NK-92 (cell line): ENCODE data around the gene KRTAP10-4.
"Not testable (repeated sequence)": the region's sequence is repeated elsewhere in the genome, so short reads cannot be mapped to it uniquely, and the experiment has no call there.

Source experiments
- DNase-seq: peaks from one replicate; lab custom pipeline; 2025; ENCODE audit not compliant: unreplicated experiment; lab: John Stamatoyannopoulos, UW

KRTAP10-4 gene

DNA sequence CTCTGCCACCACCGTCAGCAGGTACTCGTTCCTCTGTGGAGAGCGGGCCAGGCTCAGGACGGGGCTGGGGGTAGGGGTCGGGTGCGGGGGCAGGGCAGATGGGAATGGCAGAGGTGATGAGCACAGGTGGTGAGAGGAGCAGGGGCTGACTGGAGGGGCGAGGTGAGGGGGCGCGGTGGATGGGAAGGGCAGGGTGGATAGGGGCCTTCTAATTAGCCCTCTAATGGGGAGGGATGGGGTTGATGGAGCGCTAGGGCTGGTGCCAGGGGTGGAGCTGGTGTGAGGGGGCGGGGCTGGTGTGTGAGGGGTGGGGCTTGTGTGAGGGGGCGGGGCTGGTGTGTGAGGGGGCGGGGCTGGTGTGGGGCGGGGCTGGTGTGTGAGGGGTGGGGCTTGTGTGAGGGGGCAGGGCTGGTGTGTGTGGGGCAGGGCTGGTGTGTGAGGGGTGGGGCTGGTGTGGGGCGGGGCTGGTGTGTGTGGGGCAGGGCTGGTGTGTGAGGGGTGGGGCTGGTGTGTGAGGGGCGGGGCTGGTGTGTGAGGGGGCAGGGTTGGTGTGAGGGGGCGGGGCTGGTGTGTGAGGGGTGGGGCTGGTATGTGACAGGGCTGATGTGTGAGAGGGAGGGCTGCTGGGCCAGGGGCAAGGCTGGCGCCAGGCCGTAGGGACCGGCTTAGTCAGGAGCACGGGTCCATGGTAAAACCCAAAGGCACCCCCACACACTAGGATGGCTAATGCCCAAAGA, 39.5 kb upstream of the KRTAP10-4 start:
- no peak for DNase-seq

DNA sequence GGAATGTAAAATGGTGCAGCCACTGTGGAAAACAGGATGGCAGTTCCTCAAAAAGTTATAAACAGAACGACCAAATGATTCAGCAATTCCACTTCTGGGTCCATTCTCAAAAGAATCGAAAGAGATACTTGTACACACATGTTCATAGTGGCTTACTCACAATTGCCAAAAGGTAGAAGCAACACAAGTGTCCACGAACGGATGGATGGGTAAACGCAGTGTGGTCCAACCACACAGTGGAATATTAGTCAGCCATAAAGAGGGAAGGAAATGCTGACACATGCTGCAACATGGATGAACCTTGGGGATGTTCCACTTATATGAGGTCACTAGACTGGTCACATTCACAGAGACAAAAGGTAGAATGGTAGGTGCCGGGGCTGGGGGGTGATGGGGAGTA, 38.8 kb upstream of the KRTAP10-4 start:
- DNase-seq = no peak

DNA sequence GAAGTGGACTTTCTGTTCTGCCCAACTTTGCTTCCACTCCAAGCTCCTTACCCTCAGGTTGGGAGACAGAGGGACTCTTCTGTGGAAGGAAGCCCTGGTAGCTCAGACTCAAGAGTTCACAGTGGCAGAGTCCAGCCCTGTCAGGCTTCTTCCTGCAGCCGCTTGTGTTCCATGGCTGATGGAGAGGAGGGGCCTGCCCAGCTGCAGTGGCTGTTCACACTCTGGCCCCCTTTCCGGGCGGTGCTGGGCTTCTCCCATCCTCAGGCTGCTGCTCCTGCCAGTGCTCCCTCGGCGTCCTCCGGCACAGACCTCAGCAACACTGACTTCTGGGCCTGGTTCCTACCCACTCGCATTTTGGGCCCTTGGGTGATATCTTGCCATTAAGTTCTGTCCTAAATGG, 37.6 kb upstream of the KRTAP10-4 start:
- DNase-seq = no peak

DNA sequence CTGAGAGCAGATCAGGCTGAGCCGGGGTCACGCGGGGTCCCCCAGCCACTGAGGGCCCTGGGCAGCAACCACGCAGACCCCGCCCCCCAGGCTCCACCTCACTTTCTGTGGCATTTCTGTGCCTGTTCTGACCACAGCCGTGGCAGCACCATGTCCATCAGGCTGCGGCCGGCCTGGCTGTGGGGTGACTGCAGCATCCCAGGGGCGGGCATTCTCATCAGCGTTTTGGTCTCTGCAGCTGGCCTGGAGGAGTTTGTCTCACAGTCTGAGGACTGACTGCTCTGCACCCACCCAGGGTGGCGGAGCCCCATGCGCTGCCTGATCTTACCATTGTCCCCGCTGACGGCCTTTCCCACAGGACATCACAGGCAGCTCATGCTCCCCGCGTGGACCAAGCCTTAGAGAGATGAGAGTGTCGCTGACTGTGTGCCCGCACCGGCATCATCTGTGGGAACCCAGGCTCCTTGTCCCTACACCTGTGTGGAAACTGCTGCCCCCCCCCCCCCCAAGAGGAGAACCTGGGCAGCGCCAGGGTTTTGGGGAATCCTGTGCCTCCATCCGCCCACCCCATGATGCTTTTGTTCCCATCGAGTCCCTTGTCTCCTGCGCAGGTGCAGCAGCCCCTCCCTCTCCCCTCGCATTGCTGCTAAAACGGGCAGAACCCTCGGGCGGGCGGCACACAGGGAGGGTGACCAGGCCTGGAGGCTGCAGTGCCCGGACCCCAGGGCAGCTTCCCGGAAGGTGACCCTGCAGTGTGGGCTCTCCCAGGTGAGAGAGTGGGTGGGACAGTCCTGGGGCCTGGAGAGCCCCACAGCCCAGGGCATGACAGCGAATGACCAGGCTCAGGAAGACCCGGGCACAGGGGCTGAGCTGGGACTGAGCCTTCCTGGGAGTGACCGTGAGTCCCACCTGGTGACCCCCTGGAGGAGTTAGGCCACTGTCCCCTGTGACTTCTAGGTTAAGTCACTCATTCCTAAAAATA, 35.3 kb upstream of the KRTAP10-4 start:
- no peak for DNase-seq

DNA sequence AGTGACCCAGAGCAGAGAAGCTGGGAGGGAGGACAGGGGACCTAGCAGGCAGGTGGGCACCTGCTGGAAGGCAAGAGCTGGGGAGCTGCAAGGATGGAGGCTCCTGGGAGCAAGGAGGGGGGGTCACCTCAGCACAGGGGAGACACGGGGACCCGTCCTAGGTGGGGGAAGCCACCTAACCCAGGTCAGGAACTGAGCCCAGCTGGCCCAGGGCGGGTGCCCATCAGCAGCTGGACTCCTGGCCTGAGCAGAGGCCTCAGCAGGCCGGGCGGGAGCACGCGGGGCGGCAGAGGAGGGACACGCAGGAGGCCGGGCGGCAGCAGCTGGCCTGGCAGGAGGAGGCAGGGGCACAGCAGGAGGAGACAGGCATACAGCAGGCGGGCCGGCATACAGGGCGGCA, 34.5 kb upstream of the KRTAP10-4 start:
- DNase-seq = no peak

DNA sequence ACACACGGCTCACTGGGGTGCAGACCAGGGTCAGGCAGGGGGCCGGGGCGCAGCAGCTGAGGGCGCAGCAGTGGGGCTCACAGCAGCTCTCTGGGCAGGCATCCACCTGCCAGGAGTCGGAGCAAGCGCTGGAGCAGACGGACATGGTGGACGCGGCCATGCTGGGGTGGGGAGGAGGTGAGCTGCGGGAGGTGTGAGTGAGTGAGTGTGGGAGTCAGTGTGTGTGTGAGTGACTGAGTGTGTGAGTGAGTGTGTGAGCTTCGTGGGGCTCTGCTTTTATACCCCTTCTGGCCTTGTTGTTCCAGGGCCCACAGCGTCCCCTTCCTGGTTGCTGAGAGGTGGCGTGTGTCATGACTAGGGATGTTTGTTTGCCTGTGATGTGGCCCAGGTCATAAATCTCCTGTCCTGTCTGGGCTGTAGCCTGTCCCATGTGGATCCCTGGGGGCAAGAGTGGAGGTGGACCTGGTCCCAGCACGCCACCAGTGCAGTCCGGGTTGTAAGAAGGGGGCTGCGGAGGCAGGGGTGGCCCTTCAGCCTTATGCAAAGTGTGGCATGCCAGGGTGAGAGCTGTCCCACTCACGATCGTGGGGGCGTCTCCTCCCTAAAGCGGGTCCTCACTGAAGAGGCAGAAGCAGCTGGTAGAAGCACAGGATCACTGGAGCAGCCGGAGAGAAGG, 33.4 kb upstream of the KRTAP10-4 start, which contains the start of gene KRTAP10-1:
KRTAP10-1 (minus strand) TSS at position 205 of the 676 bp plus-strand sequence; CDS start at position 160, 45 bp downstream.
- no peak for DNase-seq

DNA sequence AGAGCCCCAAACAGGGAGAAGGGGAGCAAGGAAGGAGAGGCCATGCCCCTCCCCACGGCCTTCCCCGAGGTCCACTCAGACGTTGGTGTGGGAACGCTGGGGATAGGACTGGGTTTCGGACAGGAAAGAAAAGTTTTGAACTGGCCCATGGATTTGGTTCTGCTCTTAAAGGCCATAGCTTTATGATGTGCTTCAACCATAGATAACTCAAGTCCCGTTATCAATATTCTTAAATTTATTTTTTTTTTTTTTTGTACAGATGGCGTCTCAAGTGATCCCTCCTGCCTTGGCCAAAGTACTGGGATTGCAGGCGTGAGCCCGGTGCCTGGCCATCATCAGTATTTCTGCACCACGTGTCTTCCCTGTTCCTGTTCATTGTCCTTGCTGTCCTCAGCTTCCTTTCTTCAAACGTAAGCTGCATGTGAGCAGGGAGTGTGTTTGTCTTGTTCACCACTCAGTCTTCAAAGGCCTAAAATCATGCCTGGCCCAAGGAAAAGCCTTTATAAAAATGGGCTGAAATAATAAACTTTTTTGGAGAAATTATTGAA, 32.7 kb upstream of the KRTAP10-4 start:
- no peak for DNase-seq

DNA sequence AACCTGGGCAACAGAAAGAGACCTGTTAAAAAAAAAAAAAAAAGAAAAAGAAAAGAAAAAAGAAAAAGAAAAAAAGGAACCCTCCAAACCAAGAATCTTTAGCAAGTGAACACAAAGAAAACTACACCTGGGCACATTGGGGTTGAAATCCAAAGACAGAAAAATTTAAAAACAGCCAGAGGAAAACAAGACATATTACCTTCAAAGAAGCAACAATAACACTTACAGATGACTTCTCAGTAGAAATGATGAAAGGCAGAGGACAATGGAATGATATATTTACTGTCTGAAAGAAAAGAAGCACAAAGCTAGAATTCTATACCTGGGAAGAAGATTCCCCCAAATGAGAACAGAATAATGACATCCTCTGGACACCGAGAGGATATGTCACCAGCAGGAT, 30.8 kb upstream of the KRTAP10-4 start:
- no peak for DNase-seq

DNA sequence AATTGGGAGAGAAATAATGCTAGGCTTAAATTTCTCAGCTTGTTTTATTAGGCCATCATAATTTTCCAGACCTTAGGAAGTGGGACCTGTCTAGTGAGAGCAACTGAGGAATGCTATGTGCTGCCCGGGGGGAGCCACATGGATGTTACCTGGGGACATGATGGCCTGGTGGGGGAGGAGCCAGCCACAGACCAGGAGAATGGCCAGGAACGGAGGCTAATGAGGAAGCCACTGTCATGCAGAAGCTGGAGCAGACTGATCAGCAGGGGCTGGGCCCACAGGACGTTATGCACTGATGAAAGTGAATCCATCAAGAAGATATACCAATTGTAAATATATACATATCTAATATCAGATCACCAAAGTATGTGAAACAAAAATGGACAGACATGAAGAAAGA, 29.0 kb upstream of the KRTAP10-4 start:
- DNase-seq = no peak

DNA sequence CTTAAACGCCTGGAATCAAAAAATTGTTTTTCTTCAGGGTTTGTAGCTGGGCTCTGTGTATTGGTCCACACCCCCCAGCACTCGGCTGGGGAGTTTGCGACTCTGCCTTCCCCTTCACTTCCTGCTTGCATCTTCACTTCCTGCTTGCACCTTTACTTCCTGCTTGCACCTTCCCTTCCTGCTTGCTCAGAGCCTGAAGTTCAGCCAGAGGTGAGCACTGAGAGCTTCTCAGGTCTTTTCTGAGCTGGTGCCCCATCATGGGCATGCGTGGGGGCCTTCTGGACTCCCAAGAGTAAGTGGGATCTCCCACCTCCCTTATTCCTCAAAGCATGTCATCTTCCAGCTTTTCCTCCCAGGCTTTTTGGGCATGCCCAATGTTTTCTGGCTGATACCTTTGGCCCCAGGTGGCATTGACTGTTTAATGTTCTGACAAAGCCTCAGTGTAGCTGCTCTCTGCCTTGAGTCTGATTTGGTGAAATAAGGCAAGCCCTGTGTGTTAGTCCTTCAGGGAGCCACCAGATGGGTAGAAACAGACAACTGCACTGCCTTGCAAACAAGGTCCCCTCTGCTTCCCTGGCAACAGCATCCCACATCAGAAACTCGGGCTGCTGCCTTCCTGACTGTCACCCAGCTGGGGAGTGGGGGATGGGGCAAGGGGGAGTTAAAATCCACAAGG, 25.7 kb upstream of the KRTAP10-4 start:
- no peak for DNase-seq

DNA sequence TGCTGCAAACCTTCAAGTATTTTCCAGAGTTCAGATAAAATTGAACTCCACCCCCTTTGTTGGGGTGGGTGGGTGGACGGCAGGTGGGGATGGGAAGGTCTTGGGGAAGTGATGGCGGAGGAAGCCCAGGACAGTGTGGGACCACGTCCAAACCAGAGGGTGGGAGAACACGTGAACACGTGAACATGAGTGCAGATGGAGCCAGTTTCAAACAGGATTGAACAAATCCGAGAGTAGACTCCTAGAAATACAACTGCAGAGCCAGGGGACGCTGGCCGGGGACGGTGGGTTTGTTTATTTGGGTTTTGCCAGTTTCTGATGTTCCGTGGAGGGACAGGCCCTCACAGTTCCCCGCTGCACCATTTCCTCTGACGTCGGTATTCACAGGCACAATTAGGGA, 25.1 kb upstream of the KRTAP10-4 start:
- DNase-seq = no peak

DNA sequence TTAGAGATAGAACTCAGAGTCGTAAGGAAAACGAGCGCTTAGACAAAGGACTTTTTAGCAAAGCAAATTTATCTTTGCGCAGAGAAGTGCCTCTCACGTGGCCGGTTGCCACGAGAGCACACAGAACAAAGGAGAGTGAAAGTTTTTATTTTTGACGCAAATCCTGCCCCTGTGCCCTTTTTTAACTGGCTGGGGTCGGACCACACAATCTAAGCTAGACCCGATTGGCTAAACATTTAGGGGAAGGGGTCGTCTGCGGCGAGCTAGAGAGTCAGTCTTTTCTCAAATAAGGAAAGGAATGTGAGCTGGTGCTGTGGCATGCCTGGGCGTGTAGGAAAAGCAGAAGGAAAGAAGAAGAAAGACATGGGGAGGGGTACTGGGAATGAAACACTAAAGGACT, 24.6 kb upstream of the KRTAP10-4 start:
- no peak for DNase-seq

DNA sequence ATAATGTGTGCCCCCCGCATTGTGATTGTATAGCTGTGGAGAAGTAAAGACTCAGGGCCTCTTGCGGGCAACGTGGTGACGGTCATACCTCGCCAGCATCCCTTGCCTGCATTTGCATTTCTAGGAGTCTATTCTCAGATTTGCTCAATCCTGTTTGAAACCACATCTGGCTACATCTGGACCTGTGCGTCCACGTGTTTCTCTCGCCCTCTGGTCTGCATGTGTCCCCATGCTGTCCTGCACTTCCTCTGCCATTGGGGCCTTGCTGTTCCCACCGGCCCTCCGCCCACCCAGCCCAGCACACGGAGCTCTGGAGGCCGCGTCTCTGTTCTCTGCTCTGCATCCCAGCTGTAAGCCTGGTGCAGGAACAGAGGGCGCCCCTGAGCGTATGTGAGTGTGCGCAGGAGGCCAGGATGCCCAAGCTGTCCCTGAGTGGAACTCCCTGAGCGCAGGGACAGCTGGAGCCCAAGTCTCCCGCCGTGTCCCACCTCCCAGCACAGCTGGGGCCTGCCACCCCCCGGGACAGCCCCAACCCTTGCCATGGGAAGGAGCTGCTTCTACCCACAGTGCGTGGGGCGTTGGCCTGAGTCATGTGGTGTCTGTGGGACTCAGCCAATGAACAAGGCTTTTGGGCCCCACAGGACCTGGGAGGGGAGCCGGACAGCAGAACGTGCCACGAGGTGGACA, 23.9 kb upstream of the KRTAP10-4 start:
- DNase-seq = no peak

DNA sequence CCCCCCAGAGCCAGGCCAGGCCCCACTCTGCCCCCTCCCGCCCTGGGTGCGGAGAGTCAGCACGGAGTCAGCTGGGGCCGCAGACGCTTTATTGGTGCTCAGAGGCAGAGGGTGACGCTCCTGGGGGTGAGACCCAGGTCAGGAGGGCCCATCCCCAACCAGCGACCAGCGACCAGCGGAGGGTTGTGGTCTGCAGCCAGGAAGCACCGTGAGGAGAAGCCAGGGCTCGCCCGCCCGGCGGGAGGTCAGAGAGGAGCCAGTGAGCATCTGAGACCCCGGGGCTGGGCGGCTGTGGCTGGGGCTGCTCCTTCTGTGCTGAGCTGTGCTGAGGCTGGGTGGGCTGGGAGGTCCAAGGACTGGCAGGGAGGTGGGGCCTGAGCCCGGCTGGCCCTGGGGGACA, 23.2 kb upstream of the KRTAP10-4 start:
- DNase-seq = not testable (repeated sequence)

DNA sequence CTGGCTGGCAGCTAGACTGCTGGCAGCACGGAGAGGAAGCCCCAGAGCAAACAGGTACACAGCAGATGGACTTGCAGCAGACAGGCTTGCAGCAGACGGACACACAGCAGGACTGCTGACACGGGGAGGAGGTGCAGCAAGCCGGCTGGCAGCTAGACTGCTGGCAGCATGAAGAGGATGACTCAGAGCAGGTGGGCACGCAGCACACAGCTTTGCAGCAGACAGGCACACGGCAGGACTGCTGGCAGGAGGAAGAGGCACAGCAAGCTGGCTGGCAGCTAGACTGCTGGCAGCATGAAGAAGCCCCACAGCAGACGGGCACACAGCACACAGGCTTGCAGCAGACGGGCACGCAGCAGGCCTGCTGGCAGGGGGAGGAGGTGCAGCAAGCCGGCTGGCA, 22.7 kb upstream of the KRTAP10-4 start:
- no peak for DNase-seq

DNA sequence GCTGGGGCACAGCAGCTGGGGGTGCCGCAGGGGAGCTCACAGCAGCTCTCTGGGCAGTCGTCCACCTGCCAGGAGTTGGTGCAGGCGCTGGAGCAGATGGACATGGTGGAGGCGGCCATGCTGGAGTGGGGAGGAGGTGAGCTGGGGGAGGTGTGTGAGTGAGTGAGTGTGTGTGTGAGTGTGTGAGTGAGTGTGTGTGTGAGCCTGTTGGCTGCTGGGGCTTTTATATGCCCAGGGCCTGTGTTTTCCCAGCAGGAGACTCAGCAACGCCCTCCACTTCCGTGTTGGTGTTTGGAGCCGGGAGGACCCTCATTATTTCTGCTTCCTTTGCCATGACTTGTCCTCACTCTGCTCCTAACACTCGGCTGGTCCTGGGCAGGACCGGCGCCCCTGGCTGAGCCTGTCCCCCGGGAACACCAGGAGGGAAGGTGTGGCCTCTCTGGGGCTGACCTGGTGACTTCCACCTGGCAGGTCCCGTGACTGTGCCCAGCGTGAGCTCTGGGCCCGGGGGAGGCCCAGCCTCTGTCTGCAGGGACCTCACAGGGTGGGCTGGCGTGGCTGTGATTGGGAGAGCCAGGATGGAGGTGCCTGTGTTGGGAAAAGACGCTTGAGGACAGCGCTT, 22.1 kb upstream of the KRTAP10-4 start, which contains the start of gene KRTAP10-2:
KRTAP10-2 (minus strand) TSS at position 166 of the 622 bp plus-strand sequence; CDS start at position 119, 47 bp downstream.
- DNase-seq = no peak

DNA sequence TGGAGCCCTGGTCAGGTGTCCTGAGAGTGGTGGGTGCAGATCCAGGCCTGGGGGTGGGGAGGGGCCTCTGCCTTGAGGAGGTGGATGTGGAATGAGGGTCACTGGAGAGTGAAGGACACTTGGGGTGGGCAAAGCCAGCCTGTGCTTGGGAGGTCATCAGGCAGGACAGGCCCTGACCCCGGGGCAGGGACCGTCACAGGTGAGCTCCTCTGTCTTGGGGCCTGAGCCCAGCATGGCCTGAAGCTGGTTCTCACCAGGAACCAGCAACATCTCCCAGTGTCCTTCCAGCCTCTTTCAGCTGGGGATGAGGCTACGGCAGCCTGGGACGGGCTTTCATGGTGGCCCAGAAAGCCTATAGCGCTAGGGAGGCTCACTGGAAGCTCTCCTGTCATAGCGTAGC, 21.4 kb upstream of the KRTAP10-4 start:
- no peak for DNase-seq

DNA sequence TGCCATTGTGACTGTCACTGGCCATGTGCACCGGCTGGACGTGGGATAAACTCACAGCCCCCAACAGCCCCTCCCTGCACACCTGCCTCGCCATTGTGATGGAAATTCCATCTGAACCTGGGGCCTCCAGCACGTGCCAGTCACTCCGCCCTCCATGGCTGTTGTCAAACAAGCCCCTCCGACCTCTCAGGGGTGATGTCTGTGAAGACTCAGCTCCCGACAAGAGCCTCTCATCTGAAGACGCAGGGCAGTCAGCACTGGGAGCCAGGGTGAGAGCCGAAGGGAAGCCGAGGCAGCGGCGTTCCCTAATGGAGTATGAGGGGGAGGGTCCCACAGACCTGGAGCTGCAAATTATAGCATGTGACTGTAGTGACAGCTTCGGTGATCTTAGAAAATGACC, 20.8 kb upstream of the KRTAP10-4 start:
- DNase-seq = no peak

DNA sequence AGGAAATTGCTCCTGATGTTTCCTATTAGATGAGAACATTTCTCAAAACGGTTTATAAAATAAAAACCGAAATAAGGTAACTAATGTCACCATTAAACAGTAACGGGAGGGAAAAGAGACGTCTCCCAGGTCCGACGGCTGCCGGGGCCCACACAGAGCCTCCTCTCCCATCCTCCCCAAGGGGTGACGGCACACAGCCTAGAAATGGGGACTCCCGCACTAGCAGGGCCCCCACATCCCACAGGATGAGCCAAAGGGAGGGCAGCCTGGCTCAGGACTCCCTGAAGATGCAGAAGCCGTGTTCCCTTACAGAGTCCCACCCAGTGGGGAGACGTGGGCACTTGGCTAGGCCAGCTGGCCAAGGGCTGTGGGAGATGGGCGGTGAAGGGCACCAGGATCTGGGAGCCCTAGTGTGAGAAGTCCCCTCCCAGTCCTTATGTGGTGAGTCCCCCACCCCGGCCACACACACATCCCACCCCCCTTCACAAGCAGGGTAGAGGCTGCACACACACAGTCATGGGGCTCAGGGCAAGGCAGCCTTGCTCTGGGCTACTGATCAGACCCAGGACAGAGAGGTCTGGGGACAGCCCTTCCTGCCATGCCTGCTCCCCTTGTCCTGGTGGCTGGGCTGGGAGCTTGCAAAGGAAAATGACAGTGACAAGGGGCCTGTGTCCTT, 18.2 kb upstream of the KRTAP10-4 start:
- DNase-seq = no peak
